Measurements from ENCODE around the gene MCUR1. TPM values are rescaled to one million over a fixed set of nuclear protein-coding genes. Genes with fewer than 3 reads are reported as not detected.
A peak's percentile ranks its signal among the peaks of the same experiment; 100 is the strongest.
"Not testable (repeated sequence)": the region's sequence is repeated elsewhere in the genome, so short reads cannot be mapped to it uniquely, and the experiment has no call there.

The MCUR1 gene
- total and polyA plus RNA-seq, 2 experiments from 2014 or later = 16.1 to 27.6 TPM

- Histone ChIP-seq H3K27ac (no peak overlapping the region), H4K20me1 (ENCODE audit: insufficient read depth, poor library complexity, severe bottlenecking) (no peaks in the 10 kb centered on the region), H3K79me2 (no peaks in the 10 kb centered on the region), H3K9me3 (ENCODE audit: low read depth) (no peaks in the 10 kb centered on the region), H2AFZ (no peak overlapping the region), H3K4me1 (ENCODE audit: insufficient read depth) (no peaks in the 10 kb centered on the region), H3K9me2 (replicated peaks; ENCODE audit: insufficient read depth) (no peaks in the 10 kb centered on the region), H3K4me2 (no peak overlapping the region), H3K4me3 (no peak overlapping the region), H3K36me3 (replicated peaks; ENCODE audit: insufficient read depth, low read depth) (no peaks in the 10 kb centered on the region), H3K27me3 (no peaks in the 10 kb centered on the region)
- 98% methylated on average over 6 of the region's 6 CpGs for WGBS (ENCODE audit: low lambda C conversion rate, missing lambda C conversion rate)
- TF ChIP-seq CTCF (IDR thresholded peaks at IDR 0.05; ENCODE audit: poor library complexity) (no peak), EZH2phosphoT487 (IDR thresholded peaks at IDR 0.05; ENCODE audit: low read depth, severe bottlenecking, unreplicated experiment) (no peak), EZH2 (IDR thresholded peaks at IDR 0.05; ENCODE audit: borderline replicate concordance) (no peak)
- no peak for DNase-seq (ENCODE audit: low spot score)
Observed at GRCh38 chr6:13788820-13789219, 25.5 kb downstream of the MCUR1 start.

DNA sequence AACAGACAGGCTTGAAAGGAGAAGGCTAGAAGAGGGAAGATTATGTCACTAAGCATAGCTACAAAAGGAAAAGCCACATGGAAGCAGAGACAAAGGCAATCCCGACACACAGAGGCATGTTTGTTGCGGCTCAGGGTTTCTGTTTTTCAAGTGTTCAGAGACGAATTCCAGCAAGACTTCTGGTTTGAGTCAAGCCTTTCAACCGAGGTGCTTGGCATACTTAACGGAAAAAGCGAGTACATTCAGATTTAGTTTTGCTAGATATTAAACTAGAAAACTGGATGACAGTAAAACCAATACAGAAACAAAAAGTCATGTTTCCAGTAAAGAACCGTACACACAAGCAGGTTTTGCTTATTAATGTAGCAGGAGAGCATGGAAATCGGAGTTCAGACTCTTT is 27.2 kb downstream of the MCUR1 start:
- Histone ChIP-seq H3K79me2 (no peaks in the 10 kb centered on the region), H3K9me2 (replicated peaks; ENCODE audit: insufficient read depth) (no peaks in the 10 kb centered on the region), H3K27me3 (no peaks in the 10 kb centered on the region), H3K4me3 (no peak overlapping the region), H3K27ac (peak overlapping the region; percentile 70), H2AFZ (no peak overlapping the region), H3K36me3 (replicated peaks; ENCODE audit: insufficient read depth, low read depth) (no peaks in the 10 kb centered on the region), H3K4me2 (peak overlapping the region; percentile 54), H3K4me1 (ENCODE audit: insufficient read depth) (no peaks in the 10 kb centered on the region), H4K20me1 (ENCODE audit: insufficient read depth, poor library complexity, severe bottlenecking) (no peaks in the 10 kb centered on the region), H3K9me3 (ENCODE audit: low read depth) (no peaks in the 10 kb centered on the region)
- 58% methylated on average over 8 of the region's 8 CpGs for WGBS (ENCODE audit: low lambda C conversion rate, missing lambda C conversion rate)
- peak; percentile 50 for DNase-seq (ENCODE audit: low spot score)
- TF ChIP-seq CTCF (IDR thresholded peaks at IDR 0.05; ENCODE audit: poor library complexity) = no peak
- TF ChIP-seq EZH2 (IDR thresholded peaks at IDR 0.05; ENCODE audit: borderline replicate concordance) = no peak
- no peak for TF ChIP-seq EZH2phosphoT487 (IDR thresholded peaks at IDR 0.05; ENCODE audit: low read depth, severe bottlenecking, unreplicated experiment)

GRCh38 chr6:13780162-13780561 is 34.2 kb downstream of the MCUR1 start:
- not testable (repeated sequence) for H3K4me3 ChIP-seq; H3K27ac ChIP-seq; H3K27me3 ChIP-seq; H3K79me2 ChIP-seq; H3K36me3 ChIP-seq (replicated peaks; ENCODE audit: insufficient read depth, low read depth); H3K9me2 ChIP-seq (replicated peaks; ENCODE audit: insufficient read depth); H3K4me2 ChIP-seq; H4K20me1 ChIP-seq (ENCODE audit: insufficient read depth, poor library complexity, severe bottlenecking); H2AFZ ChIP-seq; H3K9me3 ChIP-seq (ENCODE audit: low read depth); H3K4me1 ChIP-seq (ENCODE audit: insufficient read depth); DNase-seq (ENCODE audit: low spot score)
- WGBS (ENCODE audit: low lambda C conversion rate, missing lambda C conversion rate) = 94% methylated on average over 8 of the region's 8 CpGs

GRCh38 chr6:13778028-13778427 is 36.3 kb downstream of the MCUR1 start:
- no peak for TF ChIP-seq CTCF (IDR thresholded peaks at IDR 0.05; ENCODE audit: poor library complexity)
- TF ChIP-seq EZH2phosphoT487 (IDR thresholded peaks at IDR 0.05; ENCODE audit: low read depth, severe bottlenecking, unreplicated experiment) = no peak
- TF ChIP-seq EZH2 (IDR thresholded peaks at IDR 0.05; ENCODE audit: borderline replicate concordance) = no peak
- no peak overlapping the region for H3K27ac ChIP-seq
- no peak overlapping the region for H3K4me2 ChIP-seq
- no peaks in the 10 kb centered on the region for H3K36me3 ChIP-seq (replicated peaks; ENCODE audit: insufficient read depth, low read depth)
- H2AFZ ChIP-seq = no peak overlapping the region
- WGBS (ENCODE audit: low lambda C conversion rate, missing lambda C conversion rate) = 94% methylated on average over 6 of the region's 6 CpGs
- no peaks in the 10 kb centered on the region for H4K20me1 ChIP-seq (ENCODE audit: insufficient read depth, poor library complexity, severe bottlenecking)
- DNase-seq (ENCODE audit: low spot score) = no peak
- H3K4me3 ChIP-seq = no peak overlapping the region
- H3K79me2 ChIP-seq = no peaks in the 10 kb centered on the region
- no peaks in the 10 kb centered on the region for H3K9me3 ChIP-seq (ENCODE audit: low read depth)
- H3K9me2 ChIP-seq (replicated peaks; ENCODE audit: insufficient read depth) = no peaks in the 10 kb centered on the region
- no peaks in the 10 kb centered on the region for H3K4me1 ChIP-seq (ENCODE audit: insufficient read depth)
- H3K27me3 ChIP-seq = no peaks in the 10 kb centered on the region

Data from hepatocyte (in vitro differentiated cells).